Measurements from ENCODE around the gene RRAGD. TPM values are rescaled to one million over a fixed set of nuclear protein-coding genes. Genes with fewer than 3 reads are reported as not detected.

Gene RRAGD
- total RNA-seq, 2 donors from 2014 or later = 19.4 to 22.7 TPM

- 92% methylated on average over 2 of the region's 2 CpGs for WGBS
- TF ChIP-seq CTCF (IDR thresholded peaks at IDR 0.05) = no peak
- TF ChIP-seq POLR2AphosphoS5 (IDR thresholded peaks at IDR 0.05) = no peak
- TF ChIP-seq POLR2A (IDR thresholded peaks at IDR 0.05) = no peak
- no peak for DNase-seq (ENCODE audit: low spot score)
- H3K36me3 ChIP-seq = no peaks in the 10 kb centered on the region
- H3K27ac ChIP-seq = peak overlapping the region in 1 of 2 donors; percentile 96
- H3K9me3 ChIP-seq = no peaks in the 10 kb centered on the region
- H3K4me1 ChIP-seq (replicated peaks) = no peaks in the 10 kb centered on the region
- intact Hi-C loops (cut with DNase I) = loop anchor here (2.0 to 5.0 kb wide), 3 partner anchors 207 to 367 kb away; partner anchors contain the start of genes PM20D2 and PNRC1
- H3K27me3 ChIP-seq (replicated peaks; ENCODE audit: insufficient read depth) = no peaks in the 10 kb centered on the region
- H3K4me3 ChIP-seq = no peak overlapping the region
Observed at GRCh38 chr6:89353702-89354392, 58.2 kb downstream of the RRAGD start.

DNA sequence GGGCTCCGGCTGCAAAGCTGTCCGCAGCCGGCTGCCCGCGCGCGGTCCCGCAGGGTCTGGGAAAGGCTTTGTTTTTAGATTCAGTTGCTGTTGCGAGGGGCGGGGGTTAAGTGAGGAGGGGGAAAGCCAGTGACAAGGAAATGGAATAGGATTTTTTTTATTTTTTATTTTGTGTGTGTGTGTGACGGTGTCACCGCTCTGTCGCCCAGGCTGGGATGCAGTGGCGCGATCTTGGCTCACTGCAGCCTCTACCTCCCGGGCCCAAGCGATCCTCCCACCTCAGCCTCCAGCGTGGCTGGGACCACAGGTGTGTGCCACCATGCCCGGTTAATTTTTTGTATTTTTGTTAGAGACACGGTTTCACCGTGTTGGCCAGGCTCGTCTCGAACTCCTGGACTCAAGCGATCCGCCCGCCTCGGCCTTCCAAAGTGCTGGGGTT, 58.9 kb downstream of the RRAGD start:
- Histone ChIP-seq H3K27me3 (replicated peaks; ENCODE audit: insufficient read depth) (no peaks in the 10 kb centered on the region), H3K9me3 (no peaks in the 10 kb centered on the region), H3K4me1 (replicated peaks) (no peaks in the 10 kb centered on the region), H3K27ac (peak overlapping the region; percentile 96 to 98), H3K36me3 (no peaks in the 10 kb centered on the region), H3K4me3 (peak overlapping the region; percentile 84 to 91)
- intact Hi-C loops (cut with DNase I) = loop anchor here (2.0 to 5.0 kb wide), 3 partner anchors 206 to 366 kb away; partner anchors contain the start of genes PM20D2 and PNRC1
- WGBS = 46% methylated on average over 27 of the region's 27 CpGs
- DNase-seq (ENCODE audit: low spot score) = no peak
- no peak for TF ChIP-seq CTCF (IDR thresholded peaks at IDR 0.05)
- TF ChIP-seq POLR2A (IDR thresholded peaks at IDR 0.05) = no peak
- TF ChIP-seq POLR2AphosphoS5 (IDR thresholded peaks at IDR 0.05) = no peak

DNA sequence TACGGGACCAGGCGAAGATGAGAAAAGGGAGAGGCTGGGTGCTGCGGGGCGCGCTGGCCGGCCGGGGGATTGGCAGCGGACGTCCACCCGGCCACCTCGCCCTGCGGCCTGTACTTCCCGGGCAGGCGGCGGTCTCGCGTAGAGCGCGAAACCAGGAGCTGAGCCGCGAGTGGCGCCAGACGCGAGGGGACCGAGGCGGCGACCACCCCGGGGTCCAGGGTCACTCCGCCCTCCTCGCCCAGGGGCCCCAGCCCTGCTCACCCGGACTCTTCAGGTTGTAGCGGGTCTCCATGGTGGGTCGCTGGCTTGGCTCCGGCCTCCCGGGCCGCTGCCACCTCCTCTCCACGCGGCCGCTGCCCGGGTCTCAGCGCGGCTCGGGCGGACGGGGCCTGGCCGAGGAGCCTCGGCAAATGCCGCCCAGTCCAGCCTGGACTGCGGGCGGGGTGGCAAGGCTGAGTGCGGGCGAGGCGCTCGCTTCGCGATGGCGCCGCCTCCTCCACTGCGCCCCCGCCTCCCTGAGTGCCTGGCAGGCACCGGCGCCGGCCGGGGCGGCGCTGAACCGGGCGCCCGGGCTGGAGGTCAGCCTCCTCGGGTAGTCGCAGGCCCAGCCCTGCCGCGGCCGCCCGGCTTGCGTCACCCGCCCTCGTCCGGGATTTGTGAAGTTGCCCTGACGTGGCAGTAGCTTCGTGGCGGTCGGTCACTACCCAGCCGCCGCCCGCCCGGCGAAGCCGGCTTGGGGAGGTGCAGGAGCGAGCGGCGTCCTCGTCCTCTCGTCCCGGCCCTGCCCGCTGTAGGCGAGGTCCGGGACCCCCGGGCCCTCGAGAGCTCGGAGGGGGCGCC, 59.6 kb downstream of the RRAGD start, which contains the start of gene UBE2J1:
Gene UBE2J1 (minus strand): TSS at position 445 of the 840 bp plus-strand sequence. CDS start 153 bp downstream, at position 292.
- TF ChIP-seq POLR2A (IDR thresholded peaks at IDR 0.05) (peak; percentile 93), CTCF (IDR thresholded peaks at IDR 0.05) (no peak), POLR2AphosphoS5 (IDR thresholded peaks at IDR 0.05) (peak; percentile 48)
- peak within 1 kb of the TSS; percentile 84 to 91 for H3K4me3 ChIP-seq
- peak; percentile 88 for DNase-seq (ENCODE audit: low spot score)
- under 1% methylated on average over 65 of the region's 102 CpGs for WGBS
- peak within 1 kb of the TSS; percentile 96 to 98 for H3K27ac ChIP-seq
- H3K27me3 ChIP-seq (replicated peaks; ENCODE audit: insufficient read depth) = no peaks in the 10 kb centered on the region
- H3K9me3 ChIP-seq = no peaks in the 10 kb centered on the region
- intact Hi-C loops (cut with DNase I) = loop anchor here (2.0 to 5.0 kb wide), 3 partner anchors 206 to 365 kb away; partner anchors contain the start of genes PM20D2 and PNRC1
- H3K4me1 ChIP-seq (replicated peaks) = no peaks in the 10 kb centered on the region
- H3K36me3 ChIP-seq = no peaks in the 10 kb centered on the region

DNA sequence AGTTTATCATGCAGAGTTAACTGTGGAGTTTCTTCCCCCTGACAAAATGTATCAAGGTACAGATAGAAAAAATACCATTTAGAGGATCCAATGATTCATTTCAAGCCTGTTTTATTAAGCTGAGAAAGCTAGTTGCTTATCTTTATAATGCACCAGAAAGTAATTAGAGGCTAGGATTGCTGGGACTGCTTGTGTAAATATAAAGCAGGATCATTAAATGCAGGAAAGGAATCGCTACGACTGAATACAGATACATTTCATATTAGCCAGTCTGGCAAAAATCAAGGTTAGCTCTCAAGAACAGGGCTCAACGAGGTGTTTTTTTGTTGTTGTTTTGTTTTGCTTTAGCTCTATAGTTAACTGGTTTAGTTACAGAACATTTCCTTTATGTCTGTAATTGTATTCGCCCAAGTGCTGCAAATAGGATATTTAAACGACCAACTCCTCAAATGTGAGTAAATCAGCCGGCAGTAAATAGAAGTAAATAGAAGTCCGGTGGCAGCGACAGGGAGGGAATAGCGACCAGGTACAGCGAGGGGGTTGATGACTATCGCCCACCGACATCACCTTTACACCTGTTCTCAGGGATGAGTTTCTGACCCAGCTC, 60.3 kb downstream of the RRAGD start:
- 0% methylated on average over 12 of the region's 12 CpGs for WGBS
- H3K27me3 ChIP-seq (replicated peaks; ENCODE audit: insufficient read depth) = no peaks in the 10 kb centered on the region
- no peaks in the 10 kb centered on the region for H3K4me1 ChIP-seq (replicated peaks)
- H3K9me3 ChIP-seq = no peaks in the 10 kb centered on the region
- H3K27ac ChIP-seq = peak overlapping the region; percentile 96 to 98
- no peak for DNase-seq (ENCODE audit: low spot score)
- TF ChIP-seq POLR2A (IDR thresholded peaks at IDR 0.05) = no peak
- no peak for TF ChIP-seq POLR2AphosphoS5 (IDR thresholded peaks at IDR 0.05)
- no peak for TF ChIP-seq CTCF (IDR thresholded peaks at IDR 0.05)
- peak overlapping the region; percentile 84 to 91 for H3K4me3 ChIP-seq
- intact Hi-C loops (cut with DNase I) = loop anchor here (2.0 to 5.0 kb wide), 3 partner anchors 205 to 364 kb away; partner anchors contain the start of genes PM20D2 and PNRC1
- H3K36me3 ChIP-seq = no peaks in the 10 kb centered on the region

All from prostate gland (tissue), 2 donors.